Mesenchymal stem cell (in vitro differentiated cells and primary cell): ENCODE results near the gene MT3.
A peak's percentile ranks its signal among the peaks of the same experiment; 100 is the strongest.
"Not testable (repeated sequence)": the region's sequence is repeated elsewhere in the genome, so short reads cannot be mapped to it uniquely, and the experiment has no call there.

Experiments used
- DNase-seq: peaks from one replicate; pipeline ENCODE4 v3.0.0-alpha.2; 2013
- H2AFZ ChIP-seq: one replicate; pipeline ENCODE4 v1.6.1; 2013; ENCODE audit warnings: low read depth, mild to moderate bottlenecking, control low read depth, inconsistent platforms, low read length, moderate library complexity
- H2AK5ac ChIP-seq: 2 replicates; pipeline ENCODE4 v1.6.1; 2013; ENCODE audit warnings: low read length, moderate library complexity, mild to moderate bottlenecking, inconsistent platforms; ENCODE audit not compliant: severe bottlenecking
- H2BK120ac ChIP-seq: one replicate; pipeline ENCODE4 v1.6.1; 2013; ENCODE audit warnings: low read depth, mild to moderate bottlenecking, inconsistent platforms, low read length, moderate library complexity
- H2BK12ac ChIP-seq, 2 experiments: one replicate each; pipeline ENCODE4 v1.6.1; 2013; ENCODE audit warnings: inconsistent platforms in 2 of 2, low read length in 2 of 2, mild to moderate bottlenecking in 2 of 2, moderate library complexity in 2 of 2, control low read depth in 1 of 2
- H2BK15ac ChIP-seq: one replicate; pipeline ENCODE4 v1.6.1; 2013; ENCODE audit warnings: mild to moderate bottlenecking, low read depth, inconsistent platforms; ENCODE audit not compliant: poor library complexity, severe bottlenecking
- H2BK5ac ChIP-seq: 2 replicates; pipeline ENCODE4 v1.6.1; 2013; ENCODE audit warnings: low read depth, mild to moderate bottlenecking, low read length, control low read depth, inconsistent platforms; ENCODE audit not compliant: poor library complexity, severe bottlenecking
- H3K14ac ChIP-seq, 2 experiments: one replicate each; pipeline ENCODE4 v1.6.1; 2013; ENCODE audit warnings: inconsistent platforms in 2 of 2, low read length in 2 of 2, control low read depth in 1 of 2, mild to moderate bottlenecking in 1 of 2, moderate library complexity in 1 of 2
- H3K18ac ChIP-seq, 2 experiments: one replicate each; pipeline ENCODE4 v1.6.1; 2013; ENCODE audit warnings: inconsistent platforms in 2 of 2, low read length in 2 of 2, control low read depth in 1 of 2, low read depth in 1 of 2, mild to moderate bottlenecking in 1 of 2
- H3K23ac ChIP-seq, 2 experiments: one replicate each; pipeline ENCODE4 v1.6.1; 2013; ENCODE audit warnings: inconsistent platforms in 2 of 2, low read length in 2 of 2, mild to moderate bottlenecking in 2 of 2, moderate library complexity in 2 of 2, control low read depth in 1 of 2
- H3K27ac ChIP-seq: 2 replicates; pipeline ENCODE4 v1.5.1; 2013; ENCODE audit warnings: mild to moderate bottlenecking, moderate library complexity, low read length, control low read depth, inconsistent platforms; ENCODE audit not compliant: poor library complexity, severe bottlenecking
- H3K27me3 ChIP-seq, 2 experiments: 2 replicates each; pipeline versions ENCODE4 v1.6.1 to v1.7.0; 2013; ENCODE audit warnings: low read length in 2 of 2, mild to moderate bottlenecking in 2 of 2, moderate library complexity in 2 of 2, control low read depth in 1 of 2, inconsistent platforms in 1 of 2; ENCODE audit not compliant: control insufficient read depth in 1 of 2, insufficient read depth in 1 of 2
- H3K36me3 ChIP-seq, 2 experiments: 2 replicates each; pipeline versions ENCODE4 v1.6.1 to v1.7.0; 2013; ENCODE audit warnings: low read length in 2 of 2, control low read depth in 1 of 2, inconsistent platforms in 1 of 2, low read depth in 1 of 2, mild to moderate bottlenecking in 1 of 2; ENCODE audit not compliant: insufficient read depth in 2 of 2, control insufficient read depth in 1 of 2
- H3K4ac ChIP-seq, 2 experiments: one replicate each; pipeline ENCODE4 v1.6.1; 2013; ENCODE audit warnings: inconsistent platforms in 2 of 2, low read length in 2 of 2, mild to moderate bottlenecking in 2 of 2, moderate library complexity in 2 of 2, control low read depth in 1 of 2, low read depth in 1 of 2
- H3K4me1 ChIP-seq: 2 replicates; pipeline ENCODE4 v1.6.1; 2013; ENCODE audit warnings: low read depth, low read length, control low read depth; ENCODE audit not compliant: control insufficient read depth, insufficient read depth
- H3K4me2 ChIP-seq: 2 replicates; pipeline ENCODE4 v1.6.1; 2013; ENCODE audit warnings: low read length, mild to moderate bottlenecking, inconsistent platforms; ENCODE audit not compliant: poor library complexity, severe bottlenecking
- H3K4me3 ChIP-seq, 2 experiments: 2 replicates each; pipeline versions ENCODE4 v1.5.1 to v1.7.0; 2013; ENCODE audit warnings: low read length in 2 of 2, mild to moderate bottlenecking in 2 of 2, control low read depth in 1 of 2, low read depth in 1 of 2; ENCODE audit not compliant: insufficient read depth in 1 of 2
- H3K79me1 ChIP-seq: replicated peaks from 2 replicates; pipeline ENCODE4 v1.6.1; 2013; ENCODE audit warnings: mild to moderate bottlenecking, control low read depth, low read length, inconsistent platforms; ENCODE audit not compliant: poor library complexity, severe bottlenecking
- H3K9ac ChIP-seq: 2 replicates; pipeline ENCODE4 v1.7.0; 2013; ENCODE audit warnings: mild to moderate bottlenecking, low read length, moderate library complexity
- H3K9me3 ChIP-seq: 2 replicates; pipeline ENCODE4 v1.7.0; 2013; ENCODE audit warnings: mild to moderate bottlenecking, low read length; ENCODE audit not compliant: control insufficient read depth
- H4K8ac ChIP-seq: one replicate; pipeline ENCODE4 v1.6.1; 2013; ENCODE audit warnings: inconsistent platforms, mild to moderate bottlenecking, low read length, moderate library complexity
- H4K91ac ChIP-seq: one replicate; pipeline ENCODE4 v1.6.1; 2013; ENCODE audit warnings: mild to moderate bottlenecking, low read length, inconsistent platforms
- WGBS: methylation state at CpG from one replicate; pipeline ENCODE4 v1.1.7; 2013; ENCODE audit warnings: mixed read lengths; 5-methylcytosine and 5-hydroxymethylcytosine counted together

Gene MT3

DNA sequence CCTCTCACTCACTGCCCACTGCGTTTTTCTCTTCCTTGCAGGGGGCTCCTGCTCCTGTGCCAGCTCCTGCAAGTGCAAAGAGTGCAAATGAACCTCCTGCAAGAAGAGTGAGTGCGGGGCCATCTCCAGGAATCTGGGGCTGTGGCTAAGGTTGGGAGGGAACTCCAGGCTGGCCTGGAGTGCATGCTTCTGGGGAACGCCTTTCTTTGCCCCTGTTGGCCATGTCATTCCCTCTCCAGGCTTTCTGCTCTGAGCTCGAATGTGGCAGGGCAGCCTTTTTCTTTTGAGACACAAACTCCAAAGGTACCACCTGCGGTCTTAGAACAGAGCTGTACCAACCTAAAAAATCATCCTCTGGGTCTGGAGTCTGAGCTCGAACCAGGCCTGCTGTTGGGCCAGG lies 28.8 kb downstream of the MT3 start:
- 37% methylated on average over 6 of the region's 6 CpGs for WGBS
- H2AK5ac ChIP-seq: no peak overlapping the region
- no peak overlapping the region for H4K91ac ChIP-seq
- H2BK120ac ChIP-seq: no peak overlapping the region
- H3K23ac ChIP-seq: no peak overlapping the region
- DNase-seq: no peak
- no peak overlapping the region for H2BK5ac ChIP-seq
- no peak overlapping the region for H2AFZ ChIP-seq
- peaks cover 23% of the 10 kb centered on the region for H3K4me1 ChIP-seq
- H3K79me1 ChIP-seq: peaks cover 4% of the 10 kb centered on the region
- no peak overlapping the region for H3K4ac ChIP-seq
- H3K14ac ChIP-seq: no peak overlapping the region
- H3K36me3 ChIP-seq: no peaks in the 10 kb centered on the region
- no peak overlapping the region for H3K27ac ChIP-seq
- no peaks in the 10 kb centered on the region for H3K9me3 ChIP-seq
- H3K4me3 ChIP-seq: peak overlapping the region in 1 of 2 experiments; percentile 70
- peak overlapping the region in 1 of 2 experiments; percentile 37 for H3K18ac ChIP-seq
- H3K9ac ChIP-seq: peak overlapping the region; percentile 79
- no peak overlapping the region for H2BK15ac ChIP-seq
- H4K8ac ChIP-seq: no peak overlapping the region
- H3K4me2 ChIP-seq: peak overlapping the region; percentile 64
- H3K27me3 ChIP-seq: no peaks in the 10 kb centered on the region
- H2BK12ac ChIP-seq: no peak overlapping the region

DNA sequence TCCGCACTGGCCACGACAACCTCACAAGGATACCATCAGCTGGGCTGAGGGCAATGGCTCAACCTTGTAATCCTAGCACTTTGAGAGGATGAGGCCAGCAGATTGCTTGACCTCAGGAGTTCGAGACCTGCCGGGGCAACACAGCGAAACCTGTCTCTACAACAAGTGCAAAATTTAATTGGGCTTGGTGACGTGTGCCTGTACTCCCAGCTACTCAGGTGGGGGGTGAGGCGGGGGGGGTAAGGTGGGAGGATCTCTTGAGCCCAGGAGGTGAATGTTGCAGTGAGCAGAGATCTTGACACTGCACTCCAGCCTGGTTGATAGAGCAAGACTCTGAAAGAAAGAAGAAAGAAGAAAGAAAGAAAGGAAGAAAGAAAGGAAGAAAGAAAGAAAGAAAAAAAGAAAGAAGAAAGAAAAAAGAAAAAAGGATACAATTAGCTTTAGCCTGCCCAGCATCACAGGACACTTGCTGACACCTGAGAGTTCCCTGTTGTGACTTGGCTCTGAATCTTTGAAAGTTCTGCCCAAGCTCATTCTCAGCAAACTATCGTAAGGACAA lies 31.1 kb downstream of the MT3 start:
- 89% methylated on average over 6 of the region's 8 CpGs for WGBS
- no peak overlapping the region for H4K8ac ChIP-seq
- no peak for DNase-seq
- H4K91ac ChIP-seq: no peak overlapping the region
- H3K27me3 ChIP-seq: no peaks in the 10 kb centered on the region
- H3K9me3 ChIP-seq: no peaks in the 10 kb centered on the region
- H3K4me2 ChIP-seq: no peak overlapping the region
- H3K14ac ChIP-seq: no peak overlapping the region
- H2BK12ac ChIP-seq: no peak overlapping the region
- H2BK120ac ChIP-seq: no peak overlapping the region
- no peak overlapping the region for H3K27ac ChIP-seq
- H3K79me1 ChIP-seq: peaks cover 4% of the 10 kb centered on the region
- no peak overlapping the region for H3K18ac ChIP-seq
- no peak overlapping the region for H2AK5ac ChIP-seq
- H3K4ac ChIP-seq: no peak overlapping the region
- no peak overlapping the region for H2AFZ ChIP-seq
- H2BK5ac ChIP-seq: no peak overlapping the region
- peaks cover 27% of the 10 kb centered on the region for H3K4me1 ChIP-seq
- no peak overlapping the region for H3K4me3 ChIP-seq
- no peak overlapping the region for H2BK15ac ChIP-seq
- H3K36me3 ChIP-seq: no peaks in the 10 kb centered on the region
- H3K23ac ChIP-seq: no peak overlapping the region
- H3K9ac ChIP-seq: no peak overlapping the region

DNA sequence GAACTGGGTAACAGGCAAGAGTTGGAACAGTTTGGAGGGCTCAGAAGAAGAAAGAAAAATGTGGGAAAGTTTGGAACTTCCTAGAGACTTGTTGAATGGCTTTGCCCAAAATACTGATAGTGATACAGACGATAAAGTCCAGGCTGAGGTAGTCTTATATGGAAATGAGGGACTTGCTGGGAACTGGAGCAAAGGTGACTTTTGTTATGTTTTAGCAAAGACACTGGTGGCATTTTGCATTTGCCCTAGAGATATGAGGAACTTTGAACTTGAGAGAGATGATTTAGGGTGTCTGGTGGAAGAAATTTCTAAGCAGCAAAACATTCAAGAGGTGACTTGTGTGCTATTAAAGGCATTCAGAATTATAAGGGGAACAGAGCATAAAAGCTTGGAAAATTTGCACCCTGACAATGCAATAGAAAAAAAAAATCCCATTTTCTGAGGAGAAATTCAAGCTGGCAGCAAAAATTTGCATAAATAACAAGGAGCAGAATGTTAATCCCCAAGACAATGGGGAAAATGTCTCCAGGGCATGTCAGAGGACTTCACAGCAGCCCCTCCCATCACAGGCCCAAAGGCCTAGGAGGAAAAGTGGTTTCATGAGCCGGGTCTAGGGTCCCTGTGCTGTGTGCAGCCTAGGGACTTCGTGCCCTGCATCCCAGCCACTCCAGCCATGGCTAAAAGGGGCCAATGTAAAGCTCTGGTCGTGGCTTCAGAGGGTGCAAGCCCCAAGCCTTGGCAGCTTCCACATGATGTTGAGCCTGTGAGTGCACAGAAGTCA lies 32.5 kb downstream of the MT3 start:
- H4K8ac ChIP-seq, H2BK120ac ChIP-seq, H3K9me3 ChIP-seq, H4K91ac ChIP-seq, H2BK5ac ChIP-seq, H3K9ac ChIP-seq, H3K4me3 ChIP-seq, H3K27ac ChIP-seq, H3K14ac ChIP-seq, H3K23ac ChIP-seq, H2BK12ac ChIP-seq, H3K27me3 ChIP-seq, H2AK5ac ChIP-seq, H3K79me1 ChIP-seq, H3K4ac ChIP-seq, H2AFZ ChIP-seq, H3K36me3 ChIP-seq, DNase-seq, H3K4me2 ChIP-seq, H2BK15ac ChIP-seq, H3K18ac ChIP-seq: not testable (repeated sequence)
- peaks cover 37% of the 10 kb centered on the region for H3K4me1 ChIP-seq
- WGBS: 64% methylated on average over 4 of the region's 4 CpGs

DNA sequence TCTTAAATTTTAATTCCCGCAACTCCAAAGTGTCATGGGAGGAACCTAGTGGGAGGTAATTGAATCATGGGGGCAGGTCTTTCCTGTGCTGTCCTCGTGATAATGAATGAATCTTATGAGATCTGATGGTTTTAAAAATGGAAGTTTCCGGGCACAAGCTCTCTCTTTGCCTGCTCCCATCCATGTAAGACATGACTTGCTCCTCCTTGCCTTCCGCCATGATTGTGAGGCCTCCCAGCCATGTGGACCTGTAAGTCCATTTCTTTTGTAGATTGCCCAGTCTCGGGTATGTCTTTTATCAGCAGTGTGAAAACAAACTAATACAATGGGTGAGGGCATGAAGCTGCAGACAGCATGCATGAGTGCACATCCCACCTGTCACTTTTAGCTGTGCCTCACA lies 33.9 kb downstream of the MT3 start:
- not testable (repeated sequence) for H3K4me2 ChIP-seq, H2BK12ac ChIP-seq, H3K4me3 ChIP-seq, H3K18ac ChIP-seq, H3K27ac ChIP-seq, H3K4ac ChIP-seq, H2BK15ac ChIP-seq, H3K9ac ChIP-seq, H2AK5ac ChIP-seq, H4K91ac ChIP-seq, DNase-seq, H3K14ac ChIP-seq, H2BK5ac ChIP-seq, H3K79me1 ChIP-seq, H3K36me3 ChIP-seq, H2BK120ac ChIP-seq, H3K27me3 ChIP-seq, H2AFZ ChIP-seq, H4K8ac ChIP-seq, H3K9me3 ChIP-seq, H3K23ac ChIP-seq
- WGBS: 87% methylated on average over 5 of the region's 5 CpGs
- peaks cover 24% of the 10 kb centered on the region for H3K4me1 ChIP-seq
